NCI-H446 treated with DMSO at 0.1 percent for 48 hours (cell line): ENCODE data around the gene HDGF.

Source experiments
- DNase-seq: peaks from one replicate; lab custom pipeline; 2025; lab: John Stamatoyannopoulos, UW

HDGF gene

GRCh38 chr1:156746728-156747631 is 4.5 kb downstream of the HDGF start:
- peak; percentile 43 for DNase-seq

GRCh38 chr1:156746406-156746727 is 5.1 kb downstream of the HDGF start:
- DNase-seq: no peak

- no peak for DNase-seq
Measured at GRCh38 chr1:156745881-156746280, 5.6 kb downstream of the HDGF start.

- no peak for DNase-seq
Measured at GRCh38 chr1:156744786-156745419, 6.6 kb downstream of the HDGF start.

- no peak for DNase-seq
Measured at GRCh38 chr1:156744344-156744743, 7.1 kb downstream of the HDGF start.

GRCh38 chr1:156743367-156744302 is 7.8 kb downstream of the HDGF start:
- DNase-seq: no peak

- DNase-seq: no peak
Measured at GRCh38 chr1:156742801-156743200, 8.7 kb downstream of the HDGF start.

GRCh38 chr1:156742017-156742416 is 9.5 kb downstream of the HDGF start:
- no peak for DNase-seq

- no peak for DNase-seq
Measured at GRCh38 chr1:156741481-156741983, 9.9 kb downstream of the HDGF start.

- peak; percentile 100 for DNase-seq
Measured at GRCh38 chr1:156740741-156741480, 10.6 kb downstream of the HDGF start, which contains the start of gene MRPL24. TSS of gene MRPL24 (minus strand) at chr1:156741088. CDS start at chr1:156738704, 2,384 bp downstream.

- no peak for DNase-seq
Measured at GRCh38 chr1:156740237-156740740, 11.2 kb downstream of the HDGF start.

- DNase-seq: no peak
Measured at GRCh38 chr1:156738916-156739315, 12.6 kb downstream of the HDGF start.

GRCh38 chr1:156738407-156738806 is 13.1 kb downstream of the HDGF start:
- no peak for DNase-seq

- DNase-seq: no peak
Measured at GRCh38 chr1:156733989-156734584, 17.4 kb downstream of the HDGF start.

- DNase-seq: peak; percentile 97
Measured at GRCh38 chr1:156728599-156729462, 22.6 kb downstream of the HDGF start, which contains the start of gene ISG20L2. TSS of gene ISG20L2 (minus strand) at chr1:156728766. CDS start at chr1:156727652, 1,114 bp downstream.

- DNase-seq: peak; percentile 78
Measured at GRCh38 chr1:156727926-156728598, 23.4 kb downstream of the HDGF start, which contains the start of gene METTL25B. TSS of gene METTL25B (plus strand) at chr1:156728469. CDS start at chr1:156729105, 636 bp downstream.

GRCh38 chr1:156727492-156727891 is 24.0 kb downstream of the HDGF start:
- no peak for DNase-seq

GRCh38 chr1:156726549-156727226 is 24.8 kb downstream of the HDGF start:
- DNase-seq: peak; percentile 47
